ENCODE data around the gene NDUFS8.

DNA sequence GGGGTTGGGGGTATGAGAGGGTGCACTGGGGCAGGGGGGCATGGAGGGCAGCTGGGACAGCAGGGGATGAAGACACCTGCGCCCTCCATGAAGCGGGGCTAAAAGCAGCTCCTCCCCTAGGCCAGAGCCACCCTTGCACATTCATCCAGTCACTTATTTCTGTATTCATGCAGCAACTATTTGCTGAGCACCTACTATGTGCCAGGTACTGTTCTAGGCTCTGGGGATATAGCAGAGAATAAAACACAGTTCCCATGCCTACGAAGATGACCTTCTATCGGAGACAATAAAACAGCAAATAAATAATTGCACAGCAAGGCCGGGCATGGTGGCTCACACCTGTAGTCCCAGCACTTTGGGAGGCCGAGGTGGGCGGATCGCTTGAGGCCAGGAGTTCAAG lies 15.0 kb upstream of the NDUFS8 start:
- TF ChIP-seq, protein P1, sequence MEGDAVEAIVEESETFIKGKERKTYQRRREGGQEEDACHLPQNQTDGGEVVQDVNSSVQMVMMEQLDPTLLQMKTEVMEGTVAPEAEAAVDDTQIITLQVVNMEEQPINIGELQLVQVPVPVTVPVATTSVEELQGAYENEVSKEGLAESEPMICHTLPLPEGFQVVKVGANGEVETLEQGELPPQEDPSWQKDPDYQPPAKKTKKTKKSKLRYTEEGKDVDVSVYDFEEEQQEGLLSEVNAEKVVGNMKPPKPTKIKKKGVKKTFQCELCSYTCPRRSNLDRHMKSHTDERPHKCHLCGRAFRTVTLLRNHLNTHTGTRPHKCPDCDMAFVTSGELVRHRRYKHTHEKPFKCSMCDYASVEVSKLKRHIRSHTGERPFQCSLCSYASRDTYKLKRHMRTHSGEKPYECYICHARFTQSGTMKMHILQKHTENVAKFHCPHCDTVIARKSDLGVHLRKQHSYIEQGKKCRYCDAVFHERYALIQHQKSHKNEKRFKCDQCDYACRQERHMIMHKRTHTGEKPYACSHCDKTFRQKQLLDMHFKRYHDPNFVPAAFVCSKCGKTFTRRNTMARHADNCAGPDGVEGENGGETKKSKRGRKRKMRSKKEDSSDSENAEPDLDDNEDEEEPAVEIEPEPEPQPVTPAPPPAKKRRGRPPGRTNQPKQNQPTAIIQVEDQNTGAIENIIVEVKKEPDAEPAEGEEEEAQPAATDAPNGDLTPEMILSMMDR (IDR thresholded peaks at IDR 0.05; ENCODE audit: insufficient read depth, low read length) = no peak
- TF ChIP-seq POLR2AphosphoS5 (IDR thresholded peaks at IDR 0.05; ENCODE audit: low read depth) (no peak), SPI1 (IDR thresholded peaks at IDR 0.05; ENCODE audit: borderline replicate concordance, low read depth) (no peak)
- TF ChIP-seq, protein P2, sequence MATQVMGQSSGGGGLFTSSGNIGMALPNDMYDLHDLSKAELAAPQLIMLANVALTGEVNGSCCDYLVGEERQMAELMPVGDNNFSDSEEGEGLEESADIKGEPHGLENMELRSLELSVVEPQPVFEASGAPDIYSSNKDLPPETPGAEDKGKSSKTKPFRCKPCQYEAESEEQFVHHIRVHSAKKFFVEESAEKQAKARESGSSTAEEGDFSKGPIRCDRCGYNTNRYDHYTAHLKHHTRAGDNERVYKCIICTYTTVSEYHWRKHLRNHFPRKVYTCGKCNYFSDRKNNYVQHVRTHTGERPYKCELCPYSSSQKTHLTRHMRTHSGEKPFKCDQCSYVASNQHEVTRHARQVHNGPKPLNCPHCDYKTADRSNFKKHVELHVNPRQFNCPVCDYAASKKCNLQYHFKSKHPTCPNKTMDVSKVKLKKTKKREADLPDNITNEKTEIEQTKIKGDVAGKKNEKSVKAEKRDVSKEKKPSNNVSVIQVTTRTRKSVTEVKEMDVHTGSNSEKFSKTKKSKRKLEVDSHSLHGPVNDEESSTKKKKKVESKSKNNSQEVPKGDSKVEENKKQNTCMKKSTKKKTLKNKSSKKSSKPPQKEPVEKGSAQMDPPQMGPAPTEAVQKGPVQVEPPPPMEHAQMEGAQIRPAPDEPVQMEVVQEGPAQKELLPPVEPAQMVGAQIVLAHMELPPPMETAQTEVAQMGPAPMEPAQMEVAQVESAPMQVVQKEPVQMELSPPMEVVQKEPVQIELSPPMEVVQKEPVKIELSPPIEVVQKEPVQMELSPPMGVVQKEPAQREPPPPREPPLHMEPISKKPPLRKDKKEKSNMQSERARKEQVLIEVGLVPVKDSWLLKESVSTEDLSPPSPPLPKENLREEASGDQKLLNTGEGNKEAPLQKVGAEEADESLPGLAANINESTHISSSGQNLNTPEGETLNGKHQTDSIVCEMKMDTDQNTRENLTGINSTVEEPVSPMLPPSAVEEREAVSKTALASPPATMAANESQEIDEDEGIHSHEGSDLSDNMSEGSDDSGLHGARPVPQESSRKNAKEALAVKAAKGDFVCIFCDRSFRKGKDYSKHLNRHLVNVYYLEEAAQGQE (IDR thresholded peaks at IDR 0.05; ENCODE audit: insufficient replicate concordance, low read depth) = no peak

Measured in HL-60 (cell line).